KBM-7 (cell line): ENCODE data around the gene CCT5.

ENCODE experiments used
- DNase-seq: peaks from one replicate; pipeline ENCODE4 v3.0.0-alpha.2; 2015
- in situ Hi-C: fragments of 300-500 bp; cut with MboI; formaldehyde crosslinking; loops from 2 replicates; pipeline ENCODE4 v1.14.3; 2020; ENCODE audit warnings: low sequenced_read_pairs, low pct_unique_long_range_greater_than_20kb, mixed read lengths

Gene CCT5

DNA sequence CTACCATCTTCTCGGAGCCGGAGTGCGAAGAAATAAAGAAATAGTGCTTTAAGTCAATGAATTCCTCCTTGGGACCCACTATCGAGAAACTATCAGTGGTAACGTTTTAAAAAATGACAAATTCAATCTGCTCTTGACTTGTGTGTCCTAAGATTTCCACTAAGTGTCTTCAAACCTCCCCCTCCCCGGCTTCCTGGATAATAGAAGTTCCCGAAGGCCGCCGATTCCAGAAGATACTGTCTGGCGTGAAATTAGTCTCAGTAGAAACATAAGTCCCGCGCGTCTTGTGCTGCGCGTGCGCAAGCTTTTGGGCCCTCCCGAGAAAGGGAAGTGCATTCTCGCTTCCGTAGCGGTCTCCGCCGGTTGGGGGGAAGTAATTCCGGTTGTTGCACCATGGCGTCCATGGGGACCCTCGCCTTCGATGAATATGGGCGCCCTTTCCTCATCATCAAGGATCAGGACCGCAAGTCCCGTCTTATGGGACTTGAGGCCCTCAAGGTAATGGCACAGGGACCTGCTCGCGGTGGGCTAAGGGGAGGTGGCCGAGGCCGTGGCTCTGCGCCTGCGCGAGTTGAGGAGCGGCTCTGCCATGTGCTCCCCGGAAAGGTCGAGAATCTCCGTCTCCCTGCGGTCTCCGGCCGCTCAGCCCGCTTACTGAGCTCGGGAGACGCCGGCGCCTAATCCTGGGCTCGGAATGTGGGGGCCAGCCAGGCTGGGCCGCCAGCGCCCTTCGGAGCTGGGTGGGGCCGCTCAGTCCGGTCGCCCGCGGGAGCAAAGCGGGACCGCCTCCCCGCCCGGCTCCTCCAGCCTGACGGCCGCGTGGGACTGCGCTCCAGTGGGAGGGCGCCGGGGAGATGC is at the start of gene CCT5:
TSS of gene CCT5 (plus strand) at position 333 of the 858 bp plus-strand sequence. CDS start at position 394, 61 bp downstream.
- in situ Hi-C loops = no loop called here
- peak; percentile 95 for DNase-seq

DNA sequence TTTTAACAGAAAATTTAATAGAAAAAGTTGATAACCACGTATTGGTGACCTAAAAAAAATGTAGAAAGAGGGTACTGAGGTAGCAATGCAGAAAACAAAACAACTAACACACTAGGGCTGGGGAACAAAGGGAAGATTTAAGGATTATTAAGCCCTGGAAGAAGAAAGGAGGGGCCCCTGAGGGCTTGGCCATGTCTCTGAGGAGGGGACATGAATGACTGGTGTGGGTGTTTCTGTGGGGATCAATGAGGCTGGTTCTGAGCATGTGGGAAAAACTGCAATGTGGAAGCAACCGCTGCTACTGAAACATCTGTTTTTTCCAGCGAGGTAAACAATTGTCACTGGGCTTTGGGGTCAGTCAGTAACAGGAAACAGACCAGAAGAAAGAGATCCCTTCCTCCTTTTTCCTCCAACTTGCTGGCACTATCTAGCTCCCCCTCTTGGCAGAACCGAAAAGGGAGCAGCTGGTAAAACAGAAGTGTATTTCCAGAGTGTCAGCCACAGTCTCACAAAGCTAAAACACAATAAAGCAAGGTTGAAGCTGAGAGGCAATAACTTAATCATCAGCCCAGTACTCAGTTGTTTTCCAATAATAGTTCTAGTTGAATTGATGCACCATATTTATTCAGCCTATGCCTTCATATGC is 48.7 kb upstream of the CCT5 start:
- peak; percentile 58 for DNase-seq
- in situ Hi-C loops = no loop called here

DNA sequence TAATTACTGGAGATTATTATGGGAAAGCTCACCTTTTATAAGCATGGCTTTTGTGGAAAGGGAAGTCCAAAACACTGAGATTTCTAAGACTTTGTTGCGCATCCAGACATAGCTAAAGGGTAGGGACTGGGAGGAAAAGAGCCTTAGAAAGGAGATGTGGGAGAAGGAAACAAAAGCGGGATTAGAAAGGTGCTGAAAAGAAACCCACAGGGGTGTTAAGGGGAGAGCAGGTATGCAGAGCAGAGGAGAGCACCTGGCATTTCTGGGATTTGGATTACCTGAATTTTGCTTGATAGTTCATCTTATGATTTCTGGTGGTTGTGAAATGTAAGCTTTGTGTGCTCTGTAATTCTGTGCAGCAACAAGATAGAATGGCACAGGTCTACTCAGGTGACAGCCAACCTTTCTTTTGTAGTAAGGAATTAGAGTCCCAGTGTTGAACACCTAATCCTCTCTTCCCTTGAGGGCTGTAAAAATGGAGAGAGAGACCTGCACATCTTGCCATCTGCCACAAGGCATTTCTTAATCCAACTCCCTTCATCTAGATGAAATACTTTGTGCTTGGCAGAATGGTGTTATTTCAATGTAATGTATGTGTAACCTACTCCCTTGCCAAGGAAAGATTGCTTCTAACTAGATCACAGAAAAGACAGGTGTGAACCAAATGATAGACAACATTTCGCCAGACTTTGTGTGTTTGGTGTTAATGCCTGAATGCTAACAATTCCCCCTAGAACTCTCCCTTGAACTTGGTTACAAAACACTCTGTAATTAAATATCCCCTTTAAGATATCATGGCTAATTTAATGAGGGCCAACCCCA is 47.8 kb upstream of the CCT5 start:
- DNase-seq = no peak

DNA sequence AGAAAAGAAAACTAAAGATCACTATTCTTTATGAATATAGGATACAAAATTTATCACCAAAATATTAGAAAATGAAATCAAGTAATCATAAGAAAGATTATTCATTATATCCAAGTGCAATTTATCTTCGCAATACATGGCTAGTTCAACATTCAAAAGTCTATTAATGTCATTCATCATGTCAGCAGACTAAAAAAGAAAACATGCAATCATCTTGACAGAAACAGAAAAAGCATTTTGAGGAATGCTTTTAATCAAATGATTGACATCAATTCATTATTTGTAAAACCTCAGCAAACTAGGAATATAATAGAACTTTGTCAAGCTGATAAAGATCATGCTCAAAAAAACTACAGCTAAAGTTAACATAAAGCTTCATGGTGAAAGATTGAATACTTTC is 41.1 kb upstream of the CCT5 start:
- no peak for DNase-seq
- in situ Hi-C loops = no loop called here

More for the DNA sequence above, 47.8 kb upstream of the CCT5 start:
- in situ Hi-C loops = no loop called here

DNA sequence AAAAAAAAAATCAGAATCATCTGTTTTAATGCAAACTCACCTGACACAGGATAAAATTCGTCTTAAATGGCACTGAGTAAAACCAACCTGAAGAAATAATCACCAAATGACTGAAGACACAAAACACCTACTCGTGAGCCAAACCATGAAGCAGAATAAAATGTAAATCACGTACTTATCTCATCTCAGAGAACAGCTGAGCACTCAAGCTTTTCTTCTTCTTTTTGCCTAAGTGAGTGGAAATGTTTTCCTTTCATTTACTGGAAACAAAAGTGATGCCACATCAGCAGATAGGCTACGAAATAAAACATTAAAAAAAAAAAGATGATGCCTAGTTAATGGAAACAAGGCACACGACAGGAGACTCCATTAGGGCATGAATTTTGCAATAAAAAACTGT is 36.8 kb upstream of the CCT5 start:
- in situ Hi-C loops = no loop called here
- no peak for DNase-seq

DNA sequence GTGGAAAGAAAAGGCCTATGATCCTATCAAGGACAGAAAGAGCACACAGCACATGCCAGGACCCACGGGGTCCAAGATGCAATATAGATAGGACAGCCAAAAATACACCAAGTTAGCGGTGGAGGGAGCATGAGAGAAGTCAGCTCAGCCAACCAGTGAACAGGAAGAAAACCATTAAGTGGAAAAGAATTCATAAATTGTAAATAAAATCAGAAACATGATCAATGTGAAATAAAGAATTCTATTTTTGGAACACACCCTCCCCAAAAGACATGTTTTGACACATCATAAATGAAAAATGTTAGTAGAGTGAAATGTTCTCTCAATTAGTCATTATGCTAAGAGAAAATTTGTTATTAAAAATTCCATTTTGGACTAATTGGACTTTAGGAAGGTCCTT is 36.0 kb upstream of the CCT5 start:
- no peak for DNase-seq
- in situ Hi-C loops = no loop called here

DNA sequence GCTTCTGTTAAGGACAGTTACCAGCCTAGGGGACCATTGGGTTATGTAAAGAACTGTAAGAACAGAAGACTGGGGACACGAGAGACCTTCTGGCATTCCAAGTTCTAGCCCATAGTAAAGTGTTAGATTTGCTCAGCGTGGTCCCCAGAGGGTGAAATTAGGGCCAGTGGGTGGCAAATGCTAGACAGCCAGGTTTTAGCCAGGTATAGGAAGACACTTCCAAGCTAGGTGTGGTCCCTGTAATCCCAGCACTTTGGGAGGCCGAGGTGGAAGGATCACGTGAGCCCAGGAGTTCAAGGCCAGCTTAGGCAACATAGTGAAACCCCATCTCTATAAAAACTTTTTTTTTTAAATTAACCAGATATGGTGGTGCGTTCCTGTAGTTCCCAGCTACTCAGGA is 34.7 kb upstream of the CCT5 start:
- in situ Hi-C loops = no loop called here
- no peak for DNase-seq

DNA sequence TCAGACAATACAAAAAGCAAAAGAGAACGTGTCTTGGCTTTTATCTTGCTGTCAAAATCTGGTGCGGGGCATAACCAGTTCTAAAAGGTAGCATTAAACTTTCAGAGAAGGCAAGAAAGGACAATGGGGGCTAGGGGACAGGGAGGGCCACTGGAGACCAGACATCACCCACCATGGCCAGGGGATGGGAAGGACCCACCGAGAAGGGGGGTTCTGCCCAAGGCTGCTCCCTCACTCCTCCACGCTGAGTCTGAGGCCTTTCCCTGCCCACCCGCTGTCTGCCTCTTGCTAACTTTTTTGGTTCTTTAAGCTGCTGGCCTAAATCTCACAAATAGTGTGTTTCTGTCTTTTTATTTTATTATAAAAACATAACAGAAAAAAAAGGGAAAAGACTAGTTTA is 34.0 kb upstream of the CCT5 start:
- no peak for DNase-seq
- in situ Hi-C loops = no loop called here

DNA sequence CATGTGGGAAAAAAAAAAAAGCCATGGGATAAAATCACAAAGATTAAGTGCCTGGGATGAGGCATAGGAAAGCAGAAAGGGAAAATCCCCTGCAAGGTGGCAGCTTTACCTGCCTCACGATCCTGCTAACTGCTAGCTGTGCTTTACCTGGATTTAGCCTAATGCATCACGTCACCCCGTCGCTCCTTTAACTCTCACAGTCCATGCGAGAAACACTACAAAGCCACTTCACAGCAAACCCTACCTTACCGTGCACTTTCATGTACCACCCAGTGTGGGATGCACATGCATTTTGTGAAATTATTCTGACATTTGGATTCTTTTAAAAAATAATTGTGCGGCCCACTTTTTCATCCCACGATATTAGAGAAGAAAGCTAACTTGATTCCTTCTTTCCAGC is 31.4 kb upstream of the CCT5 start:
- in situ Hi-C loops = no loop called here
- no peak for DNase-seq

DNA sequence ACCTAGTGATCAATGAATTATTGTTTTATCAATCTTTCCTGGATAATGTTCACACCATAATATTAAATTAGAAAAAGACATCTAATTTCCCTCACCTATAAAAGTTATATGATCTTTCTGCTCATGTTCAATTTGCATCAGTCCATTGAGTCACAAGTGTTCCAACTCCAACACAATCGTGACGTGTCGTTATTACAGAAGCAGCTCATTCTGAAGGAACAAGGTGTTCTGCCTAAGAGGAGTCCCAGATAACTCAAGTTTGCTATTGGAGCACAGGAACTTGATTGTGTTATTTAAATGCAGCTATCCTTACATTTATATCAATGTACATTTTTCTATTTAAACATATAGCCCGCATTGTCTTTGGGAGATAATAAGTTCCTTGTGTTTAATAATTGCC is 31.0 kb upstream of the CCT5 start:
- no peak for DNase-seq
- in situ Hi-C loops = no loop called here

DNA sequence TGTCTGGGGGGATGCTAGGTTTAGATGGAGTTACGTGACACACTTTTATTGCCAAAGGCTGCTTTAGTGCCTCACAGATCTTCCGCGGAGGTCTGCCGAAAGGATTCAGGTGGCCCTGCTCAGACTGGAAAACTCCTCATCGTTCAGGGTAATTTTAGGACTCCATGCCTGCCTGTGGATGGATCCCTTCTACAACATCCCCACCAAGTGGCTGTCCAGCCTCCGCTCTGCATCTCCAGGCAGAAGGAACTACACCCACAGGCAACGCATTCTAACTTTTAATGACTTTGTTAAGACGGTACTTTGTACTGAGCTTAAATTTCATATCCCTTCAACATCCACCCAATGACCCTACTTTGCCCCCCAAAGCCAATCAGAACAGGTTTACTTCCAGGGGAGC is 29.8 kb upstream of the CCT5 start:
- no peak for DNase-seq
- in situ Hi-C loops = no loop called here

DNA sequence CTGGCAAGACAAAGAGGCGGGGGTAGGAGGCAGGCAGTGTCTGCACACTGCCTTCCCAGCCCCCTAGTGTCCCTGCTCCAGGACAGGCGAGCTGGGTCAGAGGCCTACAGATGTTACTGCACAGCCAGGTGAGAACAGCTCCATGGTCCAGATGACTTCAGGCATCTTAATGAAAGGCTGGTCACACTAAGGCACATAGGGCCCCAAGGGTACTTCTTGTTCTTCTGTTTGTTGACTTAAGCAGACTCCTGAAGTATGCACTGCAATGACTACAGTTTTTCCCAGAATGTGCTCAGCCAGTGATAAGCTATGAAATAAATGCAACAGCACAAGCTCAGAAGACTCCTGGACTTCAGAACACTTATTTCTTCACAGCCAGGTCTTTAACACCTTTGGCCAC is 27.8 kb upstream of the CCT5 start:
- in situ Hi-C loops = no loop called here
- no peak for DNase-seq

DNA sequence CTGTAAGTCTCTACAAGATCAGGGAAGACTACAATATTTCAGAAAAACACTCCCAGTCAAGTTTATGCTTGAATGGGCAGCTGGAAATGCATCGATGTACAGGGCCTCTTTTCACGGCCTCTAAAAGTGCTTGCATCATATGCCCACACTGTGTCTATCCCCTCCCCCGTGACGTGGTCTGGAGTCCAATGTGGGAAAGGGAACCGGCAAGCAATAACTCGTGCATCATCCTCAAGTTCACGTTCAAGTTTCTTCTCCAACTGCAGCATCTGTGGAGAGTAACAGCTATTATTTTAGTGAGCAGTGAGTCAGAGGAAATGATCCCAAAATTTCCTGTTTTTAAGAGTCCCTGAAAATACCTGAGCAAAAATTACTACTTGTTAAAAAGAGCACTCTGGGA is 22.7 kb upstream of the CCT5 start:
- DNase-seq = peak; percentile 21
- in situ Hi-C loops = no loop called here

DNA sequence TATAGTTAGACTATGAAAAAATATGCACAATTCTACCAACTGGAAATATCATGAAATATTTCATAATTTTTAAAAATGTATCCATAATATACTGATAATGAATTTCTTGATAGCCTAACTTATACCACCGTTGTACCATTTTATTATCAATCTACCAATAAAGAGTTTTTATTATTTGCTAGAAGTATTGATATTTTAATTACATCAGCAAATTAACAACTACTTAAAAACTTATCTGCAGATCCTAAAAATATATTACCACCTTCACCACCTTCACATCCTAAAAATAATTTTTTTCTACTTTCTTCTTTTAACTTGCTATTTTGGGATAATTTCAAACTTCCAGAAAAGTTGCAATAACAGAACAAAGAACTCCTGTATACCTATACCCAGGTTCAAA is 21.8 kb upstream of the CCT5 start:
- in situ Hi-C loops = no loop called here
- no peak for DNase-seq

DNA sequence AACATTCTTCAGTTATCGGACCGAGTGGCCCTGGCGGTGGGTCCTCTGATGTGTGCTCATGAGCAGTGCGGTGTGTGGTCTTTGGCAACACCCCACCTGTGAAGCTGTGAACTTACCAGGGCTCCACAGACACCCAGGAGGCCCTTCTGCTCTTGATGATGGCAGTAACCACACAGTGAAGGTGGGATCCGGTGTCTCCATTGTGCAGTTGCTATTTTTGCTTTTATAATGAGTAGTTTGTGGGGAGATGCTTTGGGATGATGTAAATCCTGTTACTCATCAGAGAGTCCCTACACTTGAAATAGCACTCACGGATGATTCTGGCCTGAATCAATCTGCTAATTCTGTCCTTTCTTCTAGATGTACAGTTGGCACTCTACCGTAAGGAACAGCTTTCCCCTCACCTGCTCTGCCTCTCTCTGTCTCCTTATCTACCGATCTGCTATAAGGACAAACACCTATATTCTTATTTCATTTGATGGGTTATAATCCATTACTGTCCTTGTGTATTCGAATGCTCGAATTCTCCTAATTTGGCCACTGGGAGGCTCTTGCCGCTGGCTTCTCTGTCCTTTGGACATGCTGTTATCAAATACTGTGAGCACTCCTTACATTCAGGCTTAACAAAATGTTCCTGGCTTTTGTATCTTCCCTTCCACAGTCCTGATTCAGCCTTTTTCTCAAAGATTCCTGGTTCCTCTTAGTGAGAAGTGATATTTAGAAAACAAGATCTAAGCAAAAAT is 20.6 kb upstream of the CCT5 start:
- no peak for DNase-seq
- in situ Hi-C loops = no loop called here

DNA sequence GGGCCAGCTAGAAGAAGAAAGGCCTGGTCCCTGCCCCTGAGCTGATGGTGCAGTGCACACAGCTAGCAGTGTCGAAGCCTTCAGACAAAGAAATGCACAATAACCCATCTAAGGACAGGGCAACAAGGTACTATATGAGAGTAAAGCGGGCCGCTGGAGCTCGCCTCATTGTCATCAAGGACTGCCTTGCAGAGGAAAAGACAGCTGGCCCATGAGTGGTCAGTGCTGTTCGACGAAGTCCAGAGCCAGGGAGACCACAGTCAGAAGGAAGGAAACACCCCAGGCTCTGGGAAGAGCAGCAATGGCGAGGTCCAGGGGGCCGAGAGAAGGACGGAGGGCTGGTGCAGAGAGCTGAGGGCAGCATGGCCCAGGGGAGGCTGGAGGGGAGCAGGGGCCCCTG is 17.7 kb upstream of the CCT5 start:
- DNase-seq = no peak
- in situ Hi-C loops = no loop called here

DNA sequence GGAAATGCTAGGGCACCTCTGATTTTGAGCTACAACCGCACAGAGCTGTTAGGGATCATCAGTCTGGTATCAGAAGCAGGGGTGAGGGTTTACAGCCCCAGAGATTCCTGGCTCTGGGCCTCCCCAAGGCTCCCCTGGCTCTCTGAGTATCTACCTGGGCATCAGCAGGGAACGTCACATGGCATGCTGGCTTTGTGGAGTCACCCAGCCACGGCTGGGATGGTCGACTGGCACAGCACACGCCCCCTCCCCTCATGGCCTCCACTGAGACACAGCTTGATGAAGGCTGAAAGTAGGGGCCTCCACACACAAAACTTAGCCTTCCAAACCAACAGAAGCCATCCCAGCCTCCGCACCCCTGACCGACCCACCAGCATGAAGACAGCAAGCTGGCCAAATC is 17.1 kb upstream of the CCT5 start:
- in situ Hi-C loops = no loop called here
- no peak for DNase-seq

DNA sequence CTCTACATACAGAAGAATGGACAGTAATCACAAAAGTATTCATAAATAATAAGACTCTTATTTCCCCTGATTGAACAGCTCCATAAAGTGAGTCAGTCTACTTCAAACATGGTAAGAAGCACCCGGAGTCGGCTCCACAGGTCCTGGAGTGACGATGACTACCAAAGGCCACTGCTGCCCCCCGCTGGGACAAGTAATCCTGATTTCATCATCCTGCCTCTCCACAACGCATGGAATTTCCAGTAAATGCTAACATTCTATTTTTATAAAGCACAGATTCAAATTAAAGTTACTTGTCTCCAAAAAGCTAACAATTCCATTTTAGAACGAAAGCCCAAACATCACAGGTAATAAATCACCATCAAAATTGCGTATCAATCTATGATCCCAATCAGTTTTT is 16.6 kb upstream of the CCT5 start:
- in situ Hi-C loops = no loop called here
- DNase-seq = peak; percentile 21

DNA sequence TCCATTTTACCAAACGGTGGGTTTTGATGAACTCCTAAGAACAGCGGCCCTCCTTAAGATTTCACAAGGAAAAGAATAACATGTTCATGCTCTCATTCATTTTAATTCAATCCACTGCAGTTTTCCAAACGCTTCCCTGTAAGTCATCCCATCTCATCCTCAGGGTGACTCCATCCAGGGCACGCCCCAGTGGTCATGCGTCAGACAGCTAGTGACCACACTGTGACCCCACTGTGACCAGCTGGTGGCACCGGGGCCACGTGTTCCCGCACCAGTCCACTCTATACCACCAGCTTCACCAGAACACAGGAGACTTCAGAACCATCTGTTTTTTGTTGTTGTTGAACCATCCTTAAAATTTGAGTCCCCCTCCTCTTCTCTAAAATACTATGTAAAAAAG is 14.7 kb upstream of the CCT5 start:
- no peak for DNase-seq
- in situ Hi-C loops = no loop called here
